ENCODE results near the gene SEPTIN10.

GRCh38 chr2:109582928-109583895 lies 30.6 kb downstream of the SEPTIN10 start:
- TF ChIP-seq EZH2 (IDR thresholded peaks at IDR 0.05): no peak
- no peak for TF ChIP-seq POLR2AphosphoS5 (IDR thresholded peaks at IDR 0.05; ENCODE audit: borderline replicate concordance, low read depth, low read length)
- TF ChIP-seq FOXP2 (optimal IDR thresholded peaks at IDR 0.05; ENCODE audit: control extremely low read depth, extremely low read length, insufficient read depth): no peak
